H1 (cell line): ENCODE measurements around the gene TESMIN. TPM values are rescaled to one million over a fixed set of nuclear protein-coding genes. Genes with fewer than 3 reads are reported as not detected.

ENCODE experiments used
- CTCF ChIA-PET: fragments of 300-600 bp; sonication (Branson Sonifier 250); formaldehyde crosslinking; loops from one replicate; lab custom pipeline; 2021; ENCODE audit not compliant: partially characterized antibody; lab: Charles Lee
- POLR2A ChIA-PET: fragments of 300-600 bp; sonication (Branson Sonifier 250); formaldehyde crosslinking; loops from one replicate; lab custom pipeline; 2021; ENCODE audit warnings: inconsistent platforms; ENCODE audit not compliant: partially characterized antibody; lab: Charles Lee
- DNase-seq, 2 experiments: peaks; one replicate each; pipeline versions ENCODE4 v3.0.0 to v3.0.0-alpha.2; 2010 to 2022; ENCODE audit warnings: low spot score in 2 of 2, low read depth in 1 of 2, mixed read lengths in 1 of 2
- FAIRE-seq: peaks from 2 replicates; lab custom pipeline; 2011; peaks lifted over from hg19 to GRCh38; lab: Jason Lieb, UNC
- H2AFZ ChIP-seq: 2 replicates; pipeline ENCODE4 v1.8.1; 2012; ENCODE audit warnings: low read length, inconsistent platforms
- H2AK5ac ChIP-seq: 2 replicates; pipeline ENCODE4 v1.6.1; 2013; ENCODE audit warnings: low read depth, low read length
- H2BK120ac ChIP-seq: replicated peaks from 2 replicates; pipeline ENCODE3; 2013; ENCODE audit warnings: low read depth, low read length, inconsistent platforms
- H2BK12ac ChIP-seq: 2 replicates; pipeline ENCODE4 v1.6.1; 2013; ENCODE audit warnings: low read depth, low read length
- H2BK15ac ChIP-seq: 2 replicates; pipeline ENCODE4 v1.6.1; 2013; ENCODE audit warnings: low read length
- H2BK20ac ChIP-seq: 2 replicates; pipeline ENCODE4 v1.6.1; 2013; ENCODE audit warnings: low read length
- H2BK5ac ChIP-seq: 2 replicates; pipeline ENCODE4 v1.6.1; 2013; ENCODE audit warnings: low read depth, low read length
- H3K14ac ChIP-seq: 2 replicates; pipeline ENCODE4 v1.6.1; 2013; ENCODE audit warnings: inconsistent platforms; ENCODE audit not compliant: insufficient read length
- H3K18ac ChIP-seq: 2 replicates; pipeline ENCODE4 v1.6.1; 2013; ENCODE audit warnings: low read length; ENCODE audit errors: extremely low read depth
- H3K23ac ChIP-seq: 2 replicates; pipeline ENCODE4 v1.6.1; 2013; ENCODE audit warnings: inconsistent platforms; ENCODE audit not compliant: insufficient read length
- H3K23me2 ChIP-seq: 2 replicates; pipeline ENCODE4 v1.6.1; 2013; ENCODE audit warnings: low read depth, low read length
- H3K27ac ChIP-seq: 2 replicates; pipeline ENCODE4 v1.6.1; 2011; ENCODE audit warnings: low read depth, low read length, inconsistent platforms
- H3K27me3 ChIP-seq, 4 experiments: replicated peaks in 1 of 4; 1 replicate in 1 of 4; 2 replicates in 3 of 4; pipeline versions ENCODE4 v1.6.1 to v1.8.1; 2011 to 2013; ENCODE audit warnings: low read length in 3 of 4, mild to moderate bottlenecking in 3 of 4, inconsistent platforms in 2 of 4, mixed read lengths in 2 of 4, moderate library complexity in 1 of 4; ENCODE audit not compliant: control insufficient read depth in 3 of 4, insufficient read depth in 3 of 4; ENCODE audit errors: extremely low read depth in 1 of 4
- H3K36me3 ChIP-seq, 4 experiments: 2 replicates each; pipeline versions ENCODE4 v1.6.1 to v1.8.1; 2011 to 2013; ENCODE audit warnings: mild to moderate bottlenecking in 4 of 4, low read length in 3 of 4, moderate library complexity in 2 of 4, control low read depth in 1 of 4, inconsistent platforms in 1 of 4; ENCODE audit not compliant: insufficient read depth in 4 of 4, control insufficient read depth in 2 of 4
- H3K4ac ChIP-seq: replicated peaks from 2 replicates; pipeline ENCODE3; 2013; ENCODE audit warnings: low read length, low read depth, mixed read lengths, inconsistent platforms; ENCODE audit not compliant: insufficient read length
- H3K4me1 ChIP-seq, 4 experiments: replicated peaks in 1 of 4; 1 replicate in 1 of 4; 2 replicates in 3 of 4; pipeline versions ENCODE4 v1.6.1 to v1.8.1; 2011 to 2013; ENCODE audit warnings: low read length in 3 of 4, inconsistent platforms in 2 of 4, mixed read lengths in 1 of 4; ENCODE audit not compliant: insufficient read depth in 4 of 4, control insufficient read depth in 3 of 4
- H3K4me2 ChIP-seq, 2 experiments: 2 replicates each; pipeline versions ENCODE4 v1.6.1 to v1.8.1; 2011 to 2013; ENCODE audit warnings: low read depth in 2 of 2, low read length in 2 of 2, control low read depth in 1 of 2, inconsistent platforms in 1 of 2, mild to moderate bottlenecking in 1 of 2; ENCODE audit not compliant: insufficient read depth in 1 of 2
- H3K4me3 ChIP-seq, 4 experiments: fragments of 200-600, 300-600 bp in 1 of 4; sonication (generic), shearing (Covaris generic), sonication (Bioruptor Twin) in 1 of 4; 2 replicates each; pipeline versions ENCODE4 v1.5.1 to v1.8.1; 2011 to 2016; ENCODE audit warnings: low read length in 4 of 4, low read depth in 3 of 4, control low read depth in 2 of 4, inconsistent platforms in 2 of 4, mild to moderate bottlenecking in 2 of 4, mixed read lengths in 1 of 4, moderate library complexity in 1 of 4; ENCODE audit not compliant: insufficient read depth in 2 of 4; ENCODE audit errors: extremely low read depth in 1 of 4
- H3K56ac ChIP-seq: replicated peaks from 2 replicates; pipeline ENCODE3; 2013; ENCODE audit warnings: low read depth, mild to moderate bottlenecking, mixed read lengths, low read length, inconsistent platforms; ENCODE audit not compliant: insufficient read length
- H3K79me1 ChIP-seq: 2 replicates; pipeline ENCODE4 v1.6.1; 2013; ENCODE audit warnings: low read depth, low read length, control low read depth
- H3K79me2 ChIP-seq, 2 experiments: 2 replicates each; pipeline versions ENCODE4 v1.6.1 to v1.8.1; 2012 to 2013; ENCODE audit warnings: low read length in 2 of 2, mild to moderate bottlenecking in 2 of 2, inconsistent platforms in 1 of 2; ENCODE audit not compliant: insufficient read depth in 2 of 2, control insufficient read depth in 1 of 2
- H3K9ac ChIP-seq, 4 experiments: replicated peaks in 1 of 4; 1 replicate in 1 of 4; 2 replicates in 3 of 4; pipeline versions ENCODE4 v1.6.1 to v1.8.1; 2011 to 2013; ENCODE audit warnings: low read depth in 3 of 4, low read length in 3 of 4, control low read depth in 2 of 4, mild to moderate bottlenecking in 2 of 4, moderate library complexity in 2 of 4, inconsistent platforms in 1 of 4; ENCODE audit errors: extremely low read depth in 1 of 4
- H3K9me3 ChIP-seq, 2 experiments: 2 replicates each; pipeline versions ENCODE4 v1.6.1 to v1.8.1; 2012 to 2013; ENCODE audit warnings: mild to moderate bottlenecking in 2 of 2, moderate library complexity in 2 of 2, control low read depth in 1 of 2, inconsistent platforms in 1 of 2, low read depth in 1 of 2, low read length in 1 of 2, mixed read lengths in 1 of 2; ENCODE audit not compliant: insufficient read depth in 2 of 2
- H4K20me1 ChIP-seq, 2 experiments: replicated peaks in 1 of 2; 2 replicates each; pipeline versions ENCODE3 to v1.8.1; 2011 to 2013; ENCODE audit warnings: inconsistent platforms in 2 of 2, low read length in 2 of 2, mild to moderate bottlenecking in 1 of 2; ENCODE audit not compliant: insufficient read depth in 2 of 2, control insufficient read depth in 1 of 2
- H4K5ac ChIP-seq: 2 replicates; pipeline ENCODE4 v1.6.1; 2013; ENCODE audit warnings: low read length, low read depth, mixed read lengths, inconsistent platforms; ENCODE audit not compliant: insufficient read length
- H4K8ac ChIP-seq: 2 replicates; pipeline ENCODE4 v1.8.0; 2013; ENCODE audit warnings: mild to moderate bottlenecking, moderate library complexity, low read length, inconsistent platforms; ENCODE audit not compliant: insufficient read depth; ENCODE audit errors: extremely low read depth
- H4K91ac ChIP-seq: replicated peaks from 2 replicates; pipeline ENCODE3; 2013; ENCODE audit warnings: low read length, mixed read lengths, inconsistent platforms; ENCODE audit not compliant: insufficient read length
- ASH2L ChIP-seq: fragments of 200-600, 300-600 bp; sonication (generic); IDR thresholded peaks from one replicate; pipeline ENCODE4 v1.7.1; 2017; ENCODE audit warnings: low read length
- ATF2 ChIP-seq: IDR thresholded peaks from 2 replicates; pipeline ENCODE4 v1.6.1; 2012; ENCODE audit warnings: low read length, inconsistent platforms
- BRCA1 ChIP-seq: IDR thresholded peaks from 2 replicates; pipeline ENCODE4 v1.6.1; 2012; ENCODE audit warnings: low read depth, low read length, improper control_type of control experiment
- HDAC2 ChIP-seq, 2 experiments: fragments of 300-600 bp in 1 of 2; sonication (generic) in 1 of 2; IDR thresholded peaks; 2 replicates each; pipeline ENCODE4 v1.6.1; 2011 to 2012; ENCODE audit warnings: low read depth in 2 of 2, low read length in 2 of 2, mild to moderate bottlenecking in 2 of 2, moderate library complexity in 2 of 2, borderline replicate concordance in 1 of 2, inconsistent platforms in 1 of 2
- ZNF274 ChIP-seq: IDR thresholded peaks from 2 replicates; pipeline ENCODE4 v1.7.0; 2012; ENCODE audit warnings: low read length, borderline replicate concordance; ENCODE audit errors: extremely low read depth
- WGBS, 2 experiments: shearing (Covaris generic) in 1 of 2; methylation state at CpG; one replicate each; pipeline versions ENCODE4 v1.1.6 to v1.1.7; 2013 to 2015; ENCODE audit warnings: low lambda C conversion rate in 2 of 2, mixed read lengths in 2 of 2, inconsistent platforms in 1 of 2, low coverage in 1 of 2, missing lambda C conversion rate in 1 of 2; ENCODE audit not compliant: insufficient replicate concordance in 2 of 2, insufficient coverage in 1 of 2, insufficient read length in 1 of 2; ENCODE audit errors: extremely low coverage in 1 of 2, missing lambda C conversion rate in 1 of 2; 5-methylcytosine and 5-hydroxymethylcytosine counted together
- polyA plus RNA-seq, 7 experiments: library from polyadenylated mRNA; depleted of rRNA in 3 of 7; stranded (reverse) in 5 of 7; unstranded in 2 of 7; fragments of >200 nt in 5 of 7; fragments of 200-250 nt in 2 of 7; gene quantifications; 1 replicate in 5 of 7; 2 replicates in 1 of 7; 4 replicates in 1 of 7; pipeline versions ENCODE4 v1.2.1 to v1.2.3, GENCODE V29; 2011 to 2013; ENCODE audit warnings: missing spikeins in 2 of 7, mixed read lengths in 2 of 7
- total RNA-seq: library from RNA; stranded (reverse); fragmentation: NEBNext Ultra II Directional; extraction: Animal tissue kit (Norgen Biotek cat#: 25700); gene quantifications from 2 replicates; pipeline ENCODE4 v1.2.1, GENCODE V29; 2021

TESMIN gene
- total and polyA plus RNA-seq, 2 of the 8 experiments (the other 6 are each of a cell fraction or from before 2014, with no cell fraction given) = 22.6 to 61.1 TPM

- H3K27me3 ChIP-seq = no peaks in the 10 kb centered on the region; a peak in 1 of 7 replicates
- no peak overlapping the region for H2AK5ac ChIP-seq
- H3K79me2 ChIP-seq = no peaks in the 10 kb centered on the region
- H3K18ac ChIP-seq = no peak overlapping the region
- FAIRE-seq (no peak), DNase-seq (no peak)
- H3K4me1 ChIP-seq = peaks cover 4 to 15% (median 9%) of the 10 kb centered on the region in 4 experiments; a peak in 6 of 7 replicates
- no peaks in the 10 kb centered on the region for H3K9me3 ChIP-seq
- no peak overlapping the region for H4K8ac ChIP-seq
- H3K9ac ChIP-seq = no peak overlapping the region
- peaks cover 4% of the 10 kb centered on the region; the same call in 1 of the 2 replicates for H3K23me2 ChIP-seq
- H4K5ac ChIP-seq = no peak overlapping the region
- H2AFZ ChIP-seq = no peak overlapping the region
- no peak overlapping the region for H3K4me2 ChIP-seq
- ChIA-PET POLR2A (no interaction called here), CTCF (interaction anchor here (1.0 to 1.5 kb wide), 4 partner anchors 18 to 88 kb away, joined by 3 to 5 read pairs (median 3); partner anchors contain the start of gene GAL)
- H3K23ac ChIP-seq = no peak overlapping the region
- no peak overlapping the region for H3K4ac ChIP-seq
- H2BK5ac ChIP-seq = no peak overlapping the region; the same call in 1 of the 2 replicates
- no peak overlapping the region for H3K14ac ChIP-seq
- no peak overlapping the region for H2BK15ac ChIP-seq
- H2BK120ac ChIP-seq = no peak overlapping the region
- no peak overlapping the region for H4K91ac ChIP-seq
- H3K56ac ChIP-seq = no peak overlapping the region
- H2BK20ac ChIP-seq = peak overlapping the region; percentile 66; the same call in 1 of the 2 replicates
- peaks cover 0 to 3% of the 10 kb centered on the region in 2 experiments for H4K20me1 ChIP-seq
- H3K4me3 ChIP-seq = no peak overlapping the region
- WGBS, 2 experiments = 79% methylated on average over 11 of the region's 11 CpGs; no CpG with 5 or more reads in 1 of the 2 experiments
- TF ChIP-seq BRCA1 = no peak
- no peak for TF ChIP-seq ATF2
- no peak for TF ChIP-seq ZNF274
- no peak for TF ChIP-seq ASH2L
- no peak for TF ChIP-seq HDAC2 (IDR thresholded peaks at IDR 0.05; ENCODE audit: borderline replicate concordance in 1 of 2, low read depth in 2 of 2, low read length in 2 of 2)
- no peaks in the 10 kb centered on the region for H3K79me1 ChIP-seq
- no peak overlapping the region for H2BK12ac ChIP-seq
- H3K27ac ChIP-seq = no peak overlapping the region
- peaks cover 0 to 3% (median 0%) of the 10 kb centered on the region in 4 experiments; a peak in 1 of 8 replicates for H3K36me3 ChIP-seq
Observed at GRCh38 chr11:68710409-68710808, 40.9 kb downstream of the TESMIN start.
